GM23338 (cell line): ENCODE data around the gene SUCLG2. TPM values are rescaled to one million over a fixed set of nuclear protein-coding genes. Genes with fewer than 3 reads are reported as not detected.

Experiments
- ATAC-seq: fragments of 200-7000 bp; cut with Tn5 transposase; 3 replicates; pipeline ENCODE4 v1.9.1; 2020
- DNase-seq: peaks from one replicate; pipeline ENCODE4 v3.0.0-alpha.2; 2015; ENCODE audit warnings: low spot score
- H2AFZ ChIP-seq: fragments of 200-600 bp; sonication (generic); 2 replicates; pipeline ENCODE4 v1.8.0; 2016; ENCODE audit warnings: antibody characterized with exemption, mild to moderate bottlenecking, moderate library complexity
- H3F3A ChIP-seq: fragments of 200-600 bp; sonication (generic); replicated peaks from 2 replicates; pipeline ENCODE4 v1.8.0; 2017; ENCODE audit warnings: antibody characterized with exemption, mixed run types, low read depth
- H3K27ac ChIP-seq: fragments of 200-600 bp; sonication (generic); 2 replicates; pipeline ENCODE4 v1.6.1; 2016; ENCODE audit warnings: low read depth
- H3K27me3 ChIP-seq: fragments of 200-600 bp; sonication (generic); 2 replicates; pipeline ENCODE4 v1.8.0; 2016; ENCODE audit warnings: mild to moderate bottlenecking, mixed run types, moderate library complexity; ENCODE audit not compliant: insufficient read depth
- H3K36me3 ChIP-seq: fragments of 200-600 bp; sonication (generic); 2 replicates; pipeline ENCODE4 v1.8.0; 2016; ENCODE audit warnings: mild to moderate bottlenecking; ENCODE audit not compliant: insufficient read depth
- H3K4me1 ChIP-seq: fragments of 200-600 bp; sonication (generic); 2 replicates; pipeline ENCODE4 v1.8.0; 2016; ENCODE audit warnings: mild to moderate bottlenecking, moderate library complexity; ENCODE audit not compliant: insufficient read depth
- H3K4me2 ChIP-seq: fragments of 200-600 bp; sonication (generic); 2 replicates; pipeline ENCODE4 v1.7.1; 2017; ENCODE audit warnings: mixed run types
- H3K4me3 ChIP-seq: fragments of 200-600 bp; sonication (generic); 2 replicates; pipeline ENCODE4 v1.6.1; 2016; ENCODE audit warnings: mixed run types
- H3K79me2 ChIP-seq: fragments of 200-600 bp; sonication (generic); replicated peaks from 2 replicates; pipeline ENCODE4 v1.8.0; 2017; ENCODE audit warnings: mild to moderate bottlenecking; ENCODE audit not compliant: insufficient read depth
- H3K9me2 ChIP-seq: fragments of 200-600 bp; sonication (generic); 2 replicates; pipeline ENCODE4 v1.8.0; 2017; ENCODE audit not compliant: insufficient read depth
- H4K20me1 ChIP-seq: fragments of 200-600 bp; sonication (generic); replicated peaks from 2 replicates; pipeline ENCODE4 v1.8.0; 2017; ENCODE audit warnings: mild to moderate bottlenecking; ENCODE audit not compliant: insufficient read depth
- H3K27ac Mint-ChIP-seq: 2 replicates; pipeline ENCODE4 v1.8.0; 2020; ENCODE audit warnings: inconsistent platforms, mild to moderate bottlenecking, moderate library complexity, mixed read lengths
- H3K27me3 Mint-ChIP-seq: 3 replicates; pipeline ENCODE4 v1.8.0; 2022; ENCODE audit warnings: low read depth, mild to moderate bottlenecking, moderate library complexity, mixed read lengths, inconsistent platforms; ENCODE audit not compliant: insufficient read depth, poor library complexity
- H3K36me3 Mint-ChIP-seq: 3 replicates; pipeline ENCODE4 v1.8.0; 2021; ENCODE audit warnings: low read depth, mild to moderate bottlenecking, inconsistent platforms, moderate library complexity, mixed read lengths
- H3K4me1 Mint-ChIP-seq: 3 replicates; pipeline ENCODE4 v1.8.0; 2020; ENCODE audit warnings: mild to moderate bottlenecking, inconsistent platforms, mixed read lengths
- H3K4me3 Mint-ChIP-seq: 3 replicates; pipeline ENCODE4 v1.8.0; 2021; ENCODE audit warnings: moderate library complexity, mild to moderate bottlenecking, inconsistent platforms, mixed read lengths
- H3K9me3 Mint-ChIP-seq: 3 replicates; pipeline ENCODE4 v1.8.0; 2020; ENCODE audit warnings: moderate library complexity, mild to moderate bottlenecking, inconsistent platforms, mixed read lengths
- CREB1 ChIP-seq: fragments of 250-450 bp; sonication (Bioruptor Pico); IDR thresholded peaks from 2 replicates; pipeline ENCODE4 v1.5.0; 2020; ENCODE audit warnings: low read depth, mild to moderate bottlenecking, moderate library complexity
- CTCF ChIP-seq, 2 experiments: fragments of 200-600 bp in 1 of 2; sonication (generic) in 1 of 2; conservative IDR thresholded peaks; 2 replicates each; pipeline versions ENCODE4 v1.5.1 to v1.6.1; 2016 to 2017; ENCODE audit warnings: antibody characterized with exemption in 2 of 2, low read depth in 2 of 2, mild to moderate bottlenecking in 2 of 2, moderate library complexity in 1 of 2
- ETS1 ChIP-seq: IDR thresholded peaks from 2 replicates; pipeline ENCODE4 v1.6.1; 2016; ENCODE audit warnings: antibody characterized with exemption
- EZH2 ChIP-seq: fragments of 200-600 bp; sonication (generic); IDR thresholded peaks from one replicate; pipeline ENCODE4 v1.8.0; 2017; ENCODE audit warnings: antibody characterized with exemption, mild to moderate bottlenecking, low read depth; ENCODE audit not compliant: unreplicated experiment
- EZH2phosphoT487 ChIP-seq: fragments of 200-600 bp; sonication (generic); IDR thresholded peaks from one replicate; pipeline ENCODE4 v1.8.1; 2018; ENCODE audit warnings: antibody characterized with exemption; ENCODE audit not compliant: unreplicated experiment
- JUNB ChIP-seq: IDR thresholded peaks from one replicate; pipeline ENCODE4 v1.6.1; 2016; ENCODE audit warnings: antibody characterized with exemption; ENCODE audit not compliant: unreplicated experiment
- REST ChIP-seq: IDR thresholded peaks from one replicate; pipeline ENCODE4 v1.6.1; 2018; ENCODE audit warnings: antibody characterized with exemption; ENCODE audit not compliant: unreplicated experiment
- STAT1 ChIP-seq: IDR thresholded peaks from one replicate; pipeline ENCODE4 v1.6.1; 2016; ENCODE audit warnings: antibody characterized with exemption; ENCODE audit not compliant: unreplicated experiment
- ZNF114 ChIP-seq: fragments of 250-450 bp; sonication (Bioruptor Pico); IDR thresholded peaks from 2 replicates; pipeline ENCODE4 v1.5.0; 2020; ENCODE audit warnings: mild to moderate bottlenecking, moderate library complexity
- ZNF462 ChIP-seq: fragments of 250-450 bp; sonication (Bioruptor Pico); IDR thresholded peaks from 2 replicates; pipeline ENCODE4 v1.5.0; 2020; ENCODE audit warnings: mild to moderate bottlenecking, moderate library complexity
- polyA plus RNA-seq: library from polyadenylated mRNA; unstranded; fragments of >200 nt; fragmentation: Nextera tagmentation; extraction: Ambion mirVana; gene quantifications from 2 replicates; pipeline ENCODE4 v1.2.1, GENCODE V29; 2016
- total RNA-seq: library from RNA; depleted of rRNA; stranded (reverse); fragments of >200 nt; shearing (Covaris generic); gene quantifications from 2 replicates; pipeline ENCODE4 v1.2.3, GENCODE V29; 2014

Gene SUCLG2
- total and polyA plus RNA-seq, 2 experiments from 2014 or later, result 29.3 to 39.0 TPM

- H3K79me2 ChIP-seq, result no peaks in the 10 kb centered on the region
- no peaks in the 10 kb centered on the region for H3K9me2 ChIP-seq
- ATAC-seq, result no peak
- no peak overlapping the region for H3K27ac Mint-ChIP-seq
- H3K4me3 ChIP-seq, result no peak overlapping the region
- no peaks in the 10 kb centered on the region for H3K36me3 ChIP-seq
- H4K20me1 ChIP-seq, result no peaks in the 10 kb centered on the region
- H3K4me1 ChIP-seq, result peaks cover 3% of the 10 kb centered on the region; the same call in 1 of the 2 replicates
- H3K27me3 ChIP-seq, result no peaks in the 10 kb centered on the region
- no peak overlapping the region for H3K4me3 Mint-ChIP-seq
- no peaks in the 10 kb centered on the region for H3K9me3 Mint-ChIP-seq
- no peak for DNase-seq
- H3K4me2 ChIP-seq, result no peak overlapping the region
- H3F3A ChIP-seq, result no peaks in the 10 kb centered on the region
- no peak for TF ChIP-seq CTCF (conservative IDR thresholded peaks at IDR 0.05; ENCODE audit: low read depth in 2 of 2)
- no peak for TF ChIP-seq REST
- TF ChIP-seq CREB1 (CRISPR knock-in tag), result no peak
- TF ChIP-seq ZNF114 (CRISPR knock-in tag), result no peak
- TF ChIP-seq EZH2, result no peak
- TF ChIP-seq STAT1, result no peak
- TF ChIP-seq ETS1, result no peak
- no peak for TF ChIP-seq EZH2phosphoT487
- no peak for TF ChIP-seq ZNF462
- no peak for TF ChIP-seq JUNB
- H3K4me1 Mint-ChIP-seq, result peaks cover 15% of the 10 kb centered on the region; the same call in 2 of the 3 replicates
- no peak overlapping the region for H3K27ac ChIP-seq
- no peaks in the 10 kb centered on the region for H3K27me3 Mint-ChIP-seq
- H2AFZ ChIP-seq, result no peak overlapping the region
- peaks cover 5% of the 10 kb centered on the region; the same call in 2 of the 3 replicates for H3K36me3 Mint-ChIP-seq
These were observed 268.0 kb downstream of the SUCLG2 start for GRCh38 chr3:67386451-67386850.
